C4-2B (cell line): ENCODE data around the gene KDELR3.

Source experiments
- CTCF ChIP-seq: fragments of 450-650 bp; conservative IDR thresholded peaks from 2 replicates; pipeline ENCODE4 v1.5.1; 2017; ENCODE audit warnings: mild to moderate bottlenecking
- ZFX ChIP-seq: fragments of 450-650 bp; IDR thresholded peaks from 2 replicates; pipeline ENCODE4 v1.6.1; 2017

GRCh38 chr22:38448945-38449745 lies 18.8 kb upstream of the KDELR3 start:
- TF ChIP-seq CTCF = no peak
- TF ChIP-seq ZFX = no peak
